GM18858 (cell line): Measurements from ENCODE around the gene MOCS2.

ENCODE experiments used
- ATAC-seq: cut with Tn5 transposase; IDR thresholded peaks from one replicate; pipeline ENCODE4 v1.9.1; 2021; ENCODE audit not compliant: unreplicated experiment

MOCS2 gene

GRCh38 chr5:53055365-53055764 lies 54.2 kb downstream of the MOCS2 start:
- ATAC-seq: no peak

GRCh38 chr5:53053364-53053763 lies 56.2 kb downstream of the MOCS2 start:
- ATAC-seq: no peak

- ATAC-seq: no peak
Observed at GRCh38 chr5:53052499-53052898, 57.1 kb downstream of the MOCS2 start.

- ATAC-seq: no peak
Observed at GRCh38 chr5:53048248-53048647, 61.3 kb downstream of the MOCS2 start.
